ENCODE measurements around the gene TRAF1.
A peak's percentile ranks its signal among the peaks of the same experiment; 100 is the strongest.

Gene TRAF1

GRCh38 chr9:120931231-120932085 is 4.9 kb upstream of the TRAF1 start:
- peak overlapping the region; percentile 78 for H3K4me2 ChIP-seq (ENCODE audit: low read length)
- no peak overlapping the region for H2AFZ ChIP-seq (ENCODE audit: low read depth, low read length)
- TF ChIP-seq CTCF (IDR thresholded peaks at IDR 0.05; ENCODE audit: low read depth, low read length) (no peak), EZH2phosphoT487 (IDR thresholded peaks at IDR 0.05; ENCODE audit: low read depth) (no peak)
- H3K9ac ChIP-seq (ENCODE audit: low read length), result peak overlapping the region; percentile 84
- peak overlapping the region; percentile 94 for H3K27ac ChIP-seq (ENCODE audit: low read length)
- H3K9me3 ChIP-seq (ENCODE audit: insufficient read depth, low read length), result no peaks in the 10 kb centered on the region
- H3K27me3 ChIP-seq (ENCODE audit: low read depth, low read length), result no peaks in the 10 kb centered on the region
- H3K4me1 ChIP-seq (ENCODE audit: low read length), result peaks cover 90% of the 10 kb centered on the region
- peak overlapping the region; percentile 34 for H3K4me3 ChIP-seq (ENCODE audit: low read length)
- H3K79me2 ChIP-seq (ENCODE audit: low read length), result peaks cover 40% of the 10 kb centered on the region
- no peaks in the 10 kb centered on the region for H4K20me1 ChIP-seq (ENCODE audit: insufficient read depth, low read length)
- H3K36me3 ChIP-seq (replicated peaks; ENCODE audit: low read depth, low read length), result no peaks in the 10 kb centered on the region

DNA sequence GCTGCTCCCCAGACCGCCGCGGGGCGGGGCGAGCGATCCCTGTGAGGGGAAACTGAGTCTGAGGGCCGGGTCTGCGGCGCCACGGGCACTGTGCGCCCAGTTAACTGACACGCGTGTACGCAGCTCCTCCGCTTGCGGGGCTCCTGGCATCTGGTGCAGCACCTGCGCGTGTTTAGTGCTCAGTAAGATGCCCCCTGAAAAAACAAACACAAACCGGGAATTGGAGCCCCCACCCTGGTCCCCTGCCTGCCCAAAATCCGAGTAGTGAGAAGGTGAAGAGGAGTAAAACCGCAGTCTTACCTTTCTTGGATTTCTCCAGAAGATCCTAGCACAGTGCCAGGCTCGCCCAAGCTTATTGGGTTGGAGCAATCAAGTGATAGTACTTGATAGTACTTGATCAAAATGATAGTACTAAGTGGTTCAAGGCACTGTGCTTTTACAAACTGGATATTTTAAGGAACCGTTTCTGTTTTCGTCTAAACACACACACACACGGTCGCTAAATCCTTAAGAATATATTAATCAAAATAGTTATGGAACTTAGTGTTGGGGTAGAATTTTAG is 2.7 kb upstream of the TRAF1 start:
- Histone ChIP-seq H3K9me3 (ENCODE audit: insufficient read depth, low read length) (no peaks in the 10 kb centered on the region), H4K20me1 (ENCODE audit: insufficient read depth, low read length) (no peaks in the 10 kb centered on the region), H3K36me3 (replicated peaks; ENCODE audit: low read depth, low read length) (peaks cover 11% of the 10 kb centered on the region), H3K79me2 (ENCODE audit: low read length) (peaks cover 61% of the 10 kb centered on the region), H3K4me2 (ENCODE audit: low read length) (peak overlapping the region; percentile 95), H3K4me3 (ENCODE audit: low read length) (peak overlapping the region; percentile 85), H3K27ac (ENCODE audit: low read length) (peak overlapping the region; percentile 94), H3K4me1 (ENCODE audit: low read length) (peaks cover 89% of the 10 kb centered on the region), H3K9ac (ENCODE audit: low read length) (peak overlapping the region; percentile 98), H2AFZ (ENCODE audit: low read depth, low read length) (no peak overlapping the region), H3K27me3 (ENCODE audit: low read depth, low read length) (no peaks in the 10 kb centered on the region)
- TF ChIP-seq EZH2phosphoT487 (IDR thresholded peaks at IDR 0.05; ENCODE audit: low read depth), result no peak
- peak; percentile 13; the same call in 1 of the 2 replicates for TF ChIP-seq CTCF (IDR thresholded peaks at IDR 0.05; ENCODE audit: low read depth, low read length)

DNA sequence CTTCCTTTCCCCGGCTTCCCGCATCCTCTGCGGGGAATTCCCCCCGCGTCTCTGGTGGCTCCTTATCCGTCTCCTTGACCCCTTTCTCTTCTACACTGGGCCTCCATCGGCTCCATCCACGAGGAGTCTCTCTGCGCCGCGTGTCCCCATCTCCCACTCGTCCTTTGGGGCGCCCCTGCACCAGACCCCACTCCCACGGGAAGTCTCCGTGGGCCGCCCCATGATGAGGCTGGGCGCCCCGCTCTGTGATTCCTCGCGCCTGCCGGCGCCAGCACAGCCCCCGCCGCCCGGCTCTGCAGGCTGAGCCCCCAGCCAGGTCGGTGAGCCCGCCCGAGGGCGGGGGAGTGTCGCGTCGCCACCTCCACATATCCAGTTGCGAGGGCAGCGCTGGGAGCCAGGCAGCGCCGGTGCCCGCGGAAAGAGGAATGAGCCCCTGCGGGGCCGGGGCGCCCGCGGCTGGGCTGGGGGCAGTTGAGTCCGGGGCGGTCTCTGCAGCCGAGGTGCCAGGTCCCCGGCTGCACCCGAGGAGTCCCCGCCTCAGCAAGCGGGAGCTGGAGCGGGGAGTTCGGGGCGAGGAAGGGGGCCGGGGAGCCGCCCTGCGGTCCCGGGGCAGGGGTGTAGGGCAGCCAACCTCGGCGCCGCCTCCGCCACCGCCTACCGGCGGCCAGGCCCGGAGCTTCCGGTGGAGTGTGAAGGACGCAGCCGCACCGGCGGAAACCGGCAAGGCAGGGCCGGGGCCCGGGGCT is 2.1 kb upstream of the TRAF1 start:
- Histone ChIP-seq H3K4me2 (ENCODE audit: low read length) (peak overlapping the region; percentile 95), H3K36me3 (replicated peaks; ENCODE audit: low read depth, low read length) (peaks cover 17% of the 10 kb centered on the region), H3K4me1 (ENCODE audit: low read length) (peaks cover 89% of the 10 kb centered on the region), H3K27me3 (ENCODE audit: low read depth, low read length) (no peaks in the 10 kb centered on the region), H3K4me3 (ENCODE audit: low read length) (peak overlapping the region; percentile 85), H3K9ac (ENCODE audit: low read length) (peak overlapping the region; percentile 98), H3K9me3 (ENCODE audit: insufficient read depth, low read length) (no peaks in the 10 kb centered on the region), H3K79me2 (ENCODE audit: low read length) (peaks cover 68% of the 10 kb centered on the region), H4K20me1 (ENCODE audit: insufficient read depth, low read length) (no peaks in the 10 kb centered on the region), H2AFZ (ENCODE audit: low read depth, low read length) (no peak overlapping the region), H3K27ac (ENCODE audit: low read length) (peak overlapping the region; percentile 94)
- no peak for TF ChIP-seq CTCF (IDR thresholded peaks at IDR 0.05; ENCODE audit: low read depth, low read length)
- TF ChIP-seq EZH2phosphoT487 (IDR thresholded peaks at IDR 0.05; ENCODE audit: low read depth), result no peak

GRCh38 chr9:120928015-120928482 is 1.5 kb upstream of the TRAF1 start:
- Histone ChIP-seq H3K9me3 (ENCODE audit: insufficient read depth, low read length) (no peaks in the 10 kb centered on the region), H3K9ac (ENCODE audit: low read length) (peak overlapping the region; percentile 98), H3K4me1 (ENCODE audit: low read length) (peaks cover 89% of the 10 kb centered on the region), H3K79me2 (ENCODE audit: low read length) (peaks cover 74% of the 10 kb centered on the region), H2AFZ (ENCODE audit: low read depth, low read length) (no peak overlapping the region), H3K36me3 (replicated peaks; ENCODE audit: low read depth, low read length) (peaks cover 22% of the 10 kb centered on the region), H3K27me3 (ENCODE audit: low read depth, low read length) (no peaks in the 10 kb centered on the region), H4K20me1 (ENCODE audit: insufficient read depth, low read length) (no peaks in the 10 kb centered on the region), H3K27ac (ENCODE audit: low read length) (peak overlapping the region; percentile 94), H3K4me3 (ENCODE audit: low read length) (peak overlapping the region; percentile 85), H3K4me2 (ENCODE audit: low read length) (peak overlapping the region; percentile 95)
- TF ChIP-seq EZH2phosphoT487 (IDR thresholded peaks at IDR 0.05; ENCODE audit: low read depth), result no peak
- TF ChIP-seq CTCF (IDR thresholded peaks at IDR 0.05; ENCODE audit: low read depth, low read length), result no peak
